HepG2 (cell line): ENCODE results near the gene UGT1A3. TPM values are rescaled to one million over a fixed set of nuclear protein-coding genes. Genes with fewer than 3 reads are reported as not detected.

Experiments used
- CC2D1A ChIP-seq: sonication (generic); formaldehyde crosslinking; IDR thresholded peaks from 2 replicates; pipeline ENCODE4 v1.8.1; 2023; ENCODE audit warnings: mild to moderate bottlenecking, missing genetic modification reagents
- FOXJ3 ChIP-seq: sonication (generic); formaldehyde crosslinking; IDR thresholded peaks from 2 replicates; pipeline ENCODE4 v1.4.0; 2020; ENCODE audit warnings: missing genetic modification reagents, mild to moderate bottlenecking, borderline replicate concordance
- FOXK1 ChIP-seq: sonication (generic); formaldehyde crosslinking; IDR thresholded peaks from 2 replicates; pipeline ENCODE4 v1.4.0; 2020; ENCODE audit warnings: low read depth, missing genetic modification reagents, borderline replicate concordance
- HIC2 ChIP-seq: sonication (generic); formaldehyde crosslinking; IDR thresholded peaks from 2 replicates; pipeline ENCODE4 v1.9.0; 2022; ENCODE audit warnings: low read depth, missing genetic modification reagents
- HNF4A ChIP-seq: sonication (generic); formaldehyde crosslinking; IDR thresholded peaks from 2 replicates; pipeline ENCODE4 v1.4.0; 2020; ENCODE audit warnings: missing genetic modification reagents
- HNF4G ChIP-seq, 2 experiments: sonication (generic) in 1 of 2; formaldehyde crosslinking in 1 of 2; IDR thresholded peaks; 2 replicates each; pipeline versions ENCODE4 v1.4.0 to v1.6.1; 2011 to 2020; ENCODE audit warnings: borderline replicate concordance in 2 of 2, low read depth in 2 of 2, mild to moderate bottlenecking in 2 of 2, low read length in 1 of 2, missing genetic modification reagents in 1 of 2, moderate library complexity in 1 of 2
- HOMEZ ChIP-seq: IDR thresholded peaks from 2 replicates; pipeline ENCODE4 v1.6.1; 2016; ENCODE audit warnings: low read depth
- NR3C1 ChIP-seq: sonication (generic); formaldehyde crosslinking; IDR thresholded peaks from 2 replicates; pipeline ENCODE4 v1.4.0; 2020; ENCODE audit warnings: missing genetic modification reagents
- POGZ ChIP-seq: sonication (generic); formaldehyde crosslinking; IDR thresholded peaks from 2 replicates; pipeline ENCODE4 v1.4.0; 2020; ENCODE audit warnings: mild to moderate bottlenecking, missing genetic modification reagents
- POLR2G ChIP-seq: fragments of 200-400 bp; formaldehyde crosslinking; IDR thresholded peaks from 2 replicates; pipeline ENCODE4 v1.6.1; 2018; ENCODE audit warnings: mild to moderate bottlenecking, low read depth, low read length, moderate library complexity
- PRPF4 ChIP-seq: fragments of 200-400 bp; formaldehyde crosslinking; IDR thresholded peaks from 2 replicates; pipeline ENCODE4 v1.6.1; 2016; ENCODE audit warnings: low read length, low read depth; ENCODE audit not compliant: poor library complexity, severe bottlenecking
- RFX3 ChIP-seq: IDR thresholded peaks from 2 replicates; pipeline ENCODE4 v1.6.1; 2016; ENCODE audit warnings: missing biosample characterization, missing genetic modification reagents
- RXRA ChIP-seq: sonication (generic); formaldehyde crosslinking; IDR thresholded peaks from 2 replicates; pipeline ENCODE4 v1.5.1; 2020; ENCODE audit warnings: missing genetic modification reagents
- SRY ChIP-seq: sonication (generic); formaldehyde crosslinking; IDR thresholded peaks from 2 replicates; pipeline ENCODE4 v1.8.0; 2022; ENCODE audit warnings: mild to moderate bottlenecking, missing genetic modification reagents
- STAT6 ChIP-seq: sonication (generic); formaldehyde crosslinking; IDR thresholded peaks from 2 replicates; pipeline ENCODE4 v1.4.0; 2020; ENCODE audit warnings: missing genetic modification reagents, mild to moderate bottlenecking, borderline replicate concordance
- TEAD3 ChIP-seq: optimal IDR thresholded peaks from 2 replicates; pipeline ENCODE3; 2016; ENCODE audit warnings: borderline replicate concordance
- ZNF18 ChIP-seq: sonication (generic); formaldehyde crosslinking; IDR thresholded peaks from 2 replicates; pipeline ENCODE4 v1.8.0; 2022; ENCODE audit warnings: mild to moderate bottlenecking, missing genetic modification reagents; ENCODE audit not compliant: insufficient replicate concordance
- ZNF20 ChIP-seq: sonication (generic); formaldehyde crosslinking; IDR thresholded peaks from 2 replicates; pipeline ENCODE4 v1.4.0; 2020; ENCODE audit warnings: mild to moderate bottlenecking, moderate library complexity, missing genetic modification reagents
- ZNF292 ChIP-seq: sonication (generic); formaldehyde crosslinking; IDR thresholded peaks from 2 replicates; pipeline ENCODE4 v1.8.1; 2022; ENCODE audit warnings: mild to moderate bottlenecking, low read depth, missing genetic modification reagents, borderline replicate concordance
- ZNF3 ChIP-seq: IDR thresholded peaks from 2 replicates; pipeline ENCODE4 v1.7.0; 2017; ENCODE audit warnings: inconsistent platforms
- ZNF432 ChIP-seq: sonication (generic); formaldehyde crosslinking; IDR thresholded peaks from 2 replicates; pipeline ENCODE4 v1.5.0; 2020; ENCODE audit warnings: missing genetic modification reagents, mild to moderate bottlenecking, borderline replicate concordance
- ZNF605 ChIP-seq: sonication (generic); formaldehyde crosslinking; IDR thresholded peaks from 2 replicates; pipeline ENCODE4 v1.8.0; 2022; ENCODE audit warnings: mild to moderate bottlenecking, missing genetic modification reagents
- ZNF850 ChIP-seq: sonication (generic); formaldehyde crosslinking; conservative IDR thresholded peaks from 2 replicates; pipeline ENCODE4 v1.9.0; 2021; ENCODE audit warnings: mild to moderate bottlenecking, missing genetic modification reagents
- polyA plus RNA-seq, 8 experiments: library from polyadenylated mRNA; depleted of rRNA in 3 of 8; stranded (reverse) in 7 of 8; unstranded in 1 of 8; fragments of >200 nt; fragmentation: Illumina TruSeq in 4 of 8; extraction: Trizol in 4 of 8; gene quantifications; 2 replicates each; pipeline versions ENCODE4 v1.2.1 to v1.2.3, GENCODE V29; 2011 to 2016; ENCODE audit warnings: low read depth in 4 of 8, missing spikeins in 1 of 8, mixed read lengths in 1 of 8; ENCODE audit not compliant: insufficient read depth in 1 of 8
- total RNA-seq, 5 experiments: library from RNA; depleted of rRNA; stranded (reverse); fragments of >200 nt; fragmentation: Illumina TruSeq; extraction: Trizol; gene quantifications; 2 replicates each; pipeline ENCODE4 v1.2.3, GENCODE V29; 2016; ENCODE audit warnings: low read depth in 1 of 5

UGT1A3 gene
- total and polyA plus RNA-seq, 2 of the 13 experiments (the other 11 are each of a cell fraction or from before 2014, with no cell fraction given): not detected

- TF ChIP-seq ZNF18 (no peak), CC2D1A (no peak), ZNF3 (CRISPR knock-in tag) (no peak), HNF4A (CRISPR knock-in tag) (peak; percentile 79), TEAD3 (CRISPR knock-in tag) (no peak), RFX3 (no peak), NR3C1 (CRISPR knock-in tag) (no peak), SRY (no peak), ZNF850 (CRISPR knock-in tag) (no peak), ZNF20 (no peak), POLR2G (no peak), POGZ (CRISPR knock-in tag) (no peak; the same call in 1 of the 2 replicates), ZNF605 (CRISPR knock-in tag) (no peak), PRPF4 (no peak), HOMEZ (CRISPR knock-in tag) (no peak), FOXK1 (CRISPR knock-in tag) (no peak), HNF4G (IDR thresholded peaks at IDR 0.05; ENCODE audit: borderline replicate concordance, low read depth, low read length) (0 out of 2 replicates have a peak, but pooled peaks have one; percentile 40), HNF4G (CRISPR knock-in tag; IDR thresholded peaks at IDR 0.05; ENCODE audit: borderline replicate concordance, low read depth) (no peak), RXRA (CRISPR knock-in tag) (0 out of 2 replicates have a peak, but pooled peaks have one; percentile 6), HIC2 (CRISPR knock-in tag) (no peak), STAT6 (CRISPR knock-in tag) (no peak), ZNF292 (CRISPR knock-in tag) (peak; percentile 31; the same call in 1 of the 2 replicates), FOXJ3 (no peak), ZNF432 (no peak)
Observed at GRCh38 chr2:233817995-233818638, 89.3 kb downstream of the UGT1A3 start (continued).
